Choroid plexus epithelial cell (primary cell): Measurements from ENCODE around the gene ZNF350.
A peak's percentile ranks its signal among the peaks of the same experiment; 100 is the strongest.

Experiments used
- DNase-seq: peaks from one replicate; pipeline ENCODE4 v3.0.0-alpha.2; 2010; ENCODE audit warnings: low read depth
- H3K4me3 ChIP-seq: 2 replicates; pipeline ENCODE4 v1.5.1; 2011; ENCODE audit warnings: low read depth, mild to moderate bottlenecking, control low read depth, low read length, moderate library complexity
- CTCF ChIP-seq: conservative IDR thresholded peaks from 2 replicates; pipeline ENCODE4 v1.5.1; 2011; ENCODE audit warnings: low read depth, mild to moderate bottlenecking, control low read depth, inconsistent platforms, low read length, moderate library complexity

ZNF350 gene

GRCh38 chr19:51938936-51939335 is 47.7 kb downstream of the ZNF350 start:
- H3K4me3 ChIP-seq: no peak overlapping the region
- TF ChIP-seq CTCF: no peak
- DNase-seq: no peak

- TF ChIP-seq CTCF: no peak
- DNase-seq: no peak
- H3K4me3 ChIP-seq: no peak overlapping the region
Measured at GRCh38 chr19:51931921-51932320, 54.7 kb downstream of the ZNF350 start.

- H3K4me3 ChIP-seq: peak overlapping the region; percentile 91
- no peak for TF ChIP-seq CTCF
Measured at GRCh38 chr19:51927859-51928258, 58.8 kb downstream of the ZNF350 start.

GRCh38 chr19:51926784-51927741 is 59.6 kb downstream of the ZNF350 start, which contains the start of gene ZNF613:
Gene ZNF613, plus strand, starts transcription at chr19:51927472. Its CDS starts 8,749 bp downstream, at chr19:51936221.
- H3K4me3 ChIP-seq: peak within 1 kb of the TSS; percentile 91
- peak; percentile 98 for DNase-seq
- peak; percentile 39 for TF ChIP-seq CTCF

More at GRCh38 chr19:51927859-51928258, 58.8 kb downstream of the ZNF350 start:
- DNase-seq: no peak

- no peak for TF ChIP-seq CTCF
- no peak for DNase-seq
- peak overlapping the region; percentile 91 for H3K4me3 ChIP-seq
Measured at GRCh38 chr19:51926426-51926783, 60.2 kb downstream of the ZNF350 start.

- DNase-seq: no peak
- TF ChIP-seq CTCF: no peak
- H3K4me3 ChIP-seq: no peak overlapping the region
Measured at GRCh38 chr19:51921949-51922348, 64.7 kb downstream of the ZNF350 start.

GRCh38 chr19:51919606-51920005 is 67.0 kb downstream of the ZNF350 start:
- no peak for DNase-seq

More at GRCh38 chr19:51919606-51920005, 67.0 kb downstream of the ZNF350 start:
- no peak overlapping the region for H3K4me3 ChIP-seq
- no peak for TF ChIP-seq CTCF
